HUES48 (cell line): ENCODE measurements around the gene STARD10.

Source experiments
- H3K27ac ChIP-seq: one replicate; pipeline ENCODE4 v1.7.0; 2013; ENCODE audit warnings: low read depth, low read length, inconsistent platforms
- H3K27me3 ChIP-seq: 2 replicates; pipeline ENCODE4 v1.6.1; 2013; ENCODE audit warnings: mild to moderate bottlenecking, low read length; ENCODE audit not compliant: control insufficient read depth, insufficient read depth
- H3K36me3 ChIP-seq: 2 replicates; pipeline ENCODE4 v1.6.1; 2013; ENCODE audit warnings: low read length; ENCODE audit not compliant: control insufficient read depth, insufficient read depth
- H3K4me1 ChIP-seq: 2 replicates; pipeline ENCODE4 v1.6.1; 2013; ENCODE audit warnings: mild to moderate bottlenecking, low read length; ENCODE audit not compliant: control insufficient read depth, insufficient read depth
- H3K4me3 ChIP-seq: 2 replicates; pipeline ENCODE4 v1.5.1; 2013; ENCODE audit warnings: mild to moderate bottlenecking, low read depth, low read length
- H3K9ac ChIP-seq: 2 replicates; pipeline ENCODE4 v1.6.1; 2013; ENCODE audit warnings: mild to moderate bottlenecking, low read depth, low read length, moderate library complexity
- H3K9me3 ChIP-seq: 2 replicates; pipeline ENCODE4 v1.6.1; 2013; ENCODE audit warnings: low read length; ENCODE audit not compliant: control insufficient read depth, insufficient read depth

The STARD10 gene, protein sequence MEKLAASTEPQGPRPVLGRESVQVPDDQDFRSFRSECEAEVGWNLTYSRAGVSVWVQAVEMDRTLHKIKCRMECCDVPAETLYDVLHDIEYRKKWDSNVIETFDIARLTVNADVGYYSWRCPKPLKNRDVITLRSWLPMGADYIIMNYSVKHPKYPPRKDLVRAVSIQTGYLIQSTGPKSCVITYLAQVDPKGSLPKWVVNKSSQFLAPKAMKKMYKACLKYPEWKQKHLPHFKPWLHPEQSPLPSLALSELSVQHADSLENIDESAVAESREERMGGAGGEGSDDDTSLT

DNA sequence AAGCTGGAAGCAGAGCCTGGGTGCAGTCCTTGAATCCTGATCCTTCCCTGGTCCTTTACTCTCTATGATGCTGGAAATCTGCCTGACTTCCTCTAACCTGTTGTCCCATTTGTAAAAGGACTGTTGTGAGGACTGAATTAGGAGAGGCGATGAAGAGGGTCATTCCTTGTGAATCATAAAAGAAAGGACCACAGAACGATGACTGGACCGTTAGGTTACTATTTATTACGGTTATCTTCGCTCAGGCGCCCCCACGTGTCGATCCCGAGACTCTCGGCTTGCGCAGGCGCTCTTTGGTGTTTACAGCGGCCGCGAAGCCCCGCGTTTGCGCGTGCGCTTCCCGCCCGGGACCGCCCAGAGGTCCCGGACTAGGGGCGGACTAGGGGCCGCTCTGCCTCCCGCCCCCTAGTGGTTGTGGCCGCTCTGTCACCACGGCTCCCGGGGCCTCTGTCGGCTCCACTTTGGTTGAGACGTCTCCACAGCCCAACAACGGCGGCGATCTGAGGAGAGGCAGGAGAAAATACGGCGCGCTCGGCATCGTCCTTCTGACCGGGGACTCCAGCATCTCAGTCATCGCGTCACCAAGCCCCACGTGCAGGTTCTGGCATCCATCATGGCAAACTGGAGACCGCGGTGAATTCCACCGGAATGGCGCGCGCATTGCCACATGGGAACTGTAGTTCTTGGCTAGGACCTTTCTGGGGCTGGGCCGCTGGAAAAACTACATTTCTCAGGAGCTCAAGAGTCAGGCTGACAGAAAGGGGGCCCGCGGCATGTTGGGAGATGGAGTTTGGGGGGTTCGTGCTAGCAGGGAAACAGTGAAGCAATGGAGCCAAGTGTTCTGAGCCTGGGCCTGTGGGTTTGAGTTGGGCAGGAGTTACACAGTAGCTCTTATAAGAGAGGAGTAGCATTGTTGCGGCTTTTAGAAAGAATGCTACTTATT, at the start of gene STARD10:
TSS of gene STARD10 (minus strand) at position 623 of the 943 bp plus-strand sequence. CDS start 12,866 bp downstream, outside the sequence.
- no peaks in the 10 kb centered on the region for H3K27me3 ChIP-seq
- H3K9ac ChIP-seq, result peak within 1 kb of the TSS; percentile 77
- H3K4me3 ChIP-seq, result peak within 1 kb of the TSS; percentile 85
- peak within 1 kb of the TSS; percentile 88 for H3K27ac ChIP-seq
- no peaks in the 10 kb centered on the region for H3K36me3 ChIP-seq
- peaks cover 17% of the 10 kb centered on the region for H3K4me1 ChIP-seq
- H3K9me3 ChIP-seq, result no peaks in the 10 kb centered on the region

DNA sequence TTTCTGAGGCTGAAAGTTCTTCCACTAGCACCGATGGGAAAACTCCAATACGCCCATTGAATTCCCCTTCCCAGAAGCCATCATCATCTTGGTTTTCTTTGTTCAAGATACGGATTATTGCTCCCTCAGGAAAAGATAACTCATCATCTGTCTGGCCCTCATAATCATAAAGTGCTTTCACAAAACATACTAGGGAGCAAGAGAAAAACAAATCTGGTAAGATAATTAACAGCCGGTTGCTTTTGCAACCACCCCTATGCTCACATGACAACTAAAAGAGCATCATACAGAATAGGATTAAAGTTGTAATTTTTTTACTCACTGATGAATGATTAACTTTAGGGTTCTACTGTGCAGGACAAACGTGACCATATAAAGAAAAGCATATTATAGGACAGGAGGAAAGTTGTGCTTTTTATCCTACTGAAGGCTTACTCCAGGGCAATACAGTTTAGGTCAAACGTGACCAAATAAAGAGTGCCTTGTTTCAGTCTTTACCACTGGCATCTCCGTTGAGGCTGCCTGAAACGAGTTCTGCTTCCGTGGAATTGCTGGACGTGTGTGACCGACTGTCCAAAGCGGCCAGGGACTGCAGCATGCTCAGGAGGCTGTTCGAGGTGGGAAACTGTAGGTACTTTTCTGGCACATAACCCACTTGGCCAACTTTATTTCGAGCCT, 48.9 kb upstream of the STARD10 start:
- Histone ChIP-seq H3K27me3 (no peaks in the 10 kb centered on the region), H3K36me3 (no peaks in the 10 kb centered on the region), H3K4me1 (no peaks in the 10 kb centered on the region), H3K4me3 (no peak overlapping the region), H3K27ac (no peak overlapping the region), H3K9me3 (no peaks in the 10 kb centered on the region), H3K9ac (no peak overlapping the region)

DNA sequence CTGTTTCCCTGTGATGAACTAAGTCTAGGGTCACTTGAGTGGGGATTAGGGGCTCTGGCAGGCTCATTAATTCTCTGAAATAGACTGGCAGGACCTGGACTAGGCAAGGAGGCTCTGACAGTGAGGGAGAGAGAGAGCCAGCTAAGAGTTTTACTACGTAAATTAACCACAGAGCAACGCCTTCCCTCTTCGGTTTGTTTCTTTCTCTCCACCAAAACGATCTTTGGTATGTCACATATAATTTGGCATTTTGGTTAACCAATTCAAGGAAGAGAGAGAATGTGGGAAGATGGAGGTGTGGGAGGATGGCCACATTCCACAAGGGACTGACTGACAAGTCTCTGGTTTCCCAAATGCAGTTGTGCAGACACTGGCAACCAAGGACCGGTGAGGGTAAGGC, 48.3 kb upstream of the STARD10 start:
- H3K27ac ChIP-seq, result no peak overlapping the region
- H3K4me1 ChIP-seq, result no peaks in the 10 kb centered on the region
- no peaks in the 10 kb centered on the region for H3K27me3 ChIP-seq
- no peaks in the 10 kb centered on the region for H3K9me3 ChIP-seq
- no peak overlapping the region for H3K9ac ChIP-seq
- H3K4me3 ChIP-seq, result no peak overlapping the region
- H3K36me3 ChIP-seq, result 0 out of 2 replicates have a peak, but pooled peaks cover 4% of the 10 kb centered on the region

DNA sequence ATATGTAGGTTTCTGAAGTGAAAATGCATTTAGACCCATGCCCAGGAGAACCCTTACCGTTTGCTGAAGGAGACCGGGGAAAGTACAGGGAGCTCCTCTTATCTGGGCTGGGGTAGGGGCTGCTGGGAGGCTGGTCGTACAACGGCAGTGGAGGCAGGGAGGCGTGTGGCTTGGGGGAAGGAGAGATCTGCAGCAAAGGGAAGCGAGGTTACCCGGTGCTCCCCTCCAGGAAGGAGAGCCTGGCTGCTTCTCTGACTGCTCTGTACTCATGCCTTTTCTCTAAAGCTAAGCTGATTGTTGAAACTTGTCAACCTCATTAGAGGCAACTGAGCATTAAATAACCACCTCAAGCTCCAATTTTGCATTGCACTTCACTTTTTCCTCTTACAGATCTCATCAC, 47.5 kb upstream of the STARD10 start:
- no peak overlapping the region for H3K27ac ChIP-seq
- H3K9me3 ChIP-seq, result no peaks in the 10 kb centered on the region
- no peaks in the 10 kb centered on the region for H3K27me3 ChIP-seq
- H3K4me3 ChIP-seq, result no peak overlapping the region
- no peak overlapping the region for H3K9ac ChIP-seq
- H3K4me1 ChIP-seq, result no peaks in the 10 kb centered on the region
- 0 out of 2 replicates have a peak, but pooled peaks cover 4% of the 10 kb centered on the region for H3K36me3 ChIP-seq

DNA sequence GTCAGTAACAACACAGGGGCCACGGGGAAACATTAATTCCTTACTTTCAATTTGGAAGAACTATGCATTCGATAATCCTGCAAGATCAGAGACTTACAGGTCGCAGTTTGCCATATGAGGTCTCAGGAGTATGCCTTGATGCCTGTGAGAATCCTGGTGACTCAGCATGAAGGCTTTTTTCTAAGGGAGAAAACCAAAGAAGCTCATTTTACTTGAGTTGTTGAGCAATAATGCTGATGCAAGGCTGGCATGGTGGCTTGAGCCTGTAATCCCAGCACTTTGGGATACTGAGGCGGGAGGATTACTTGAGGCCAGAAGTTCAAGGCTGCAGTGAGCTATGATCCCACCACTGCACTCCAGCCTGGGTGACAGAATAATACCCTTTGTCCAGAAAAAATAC, 46.9 kb upstream of the STARD10 start:
- Histone ChIP-seq H3K4me1 (no peaks in the 10 kb centered on the region), H3K27ac (no peak overlapping the region), H3K9ac (no peak overlapping the region), H3K27me3 (no peaks in the 10 kb centered on the region), H3K36me3 (0 out of 2 replicates have a peak, but pooled peaks cover 4% of the 10 kb centered on the region), H3K4me3 (no peak overlapping the region), H3K9me3 (no peaks in the 10 kb centered on the region)

DNA sequence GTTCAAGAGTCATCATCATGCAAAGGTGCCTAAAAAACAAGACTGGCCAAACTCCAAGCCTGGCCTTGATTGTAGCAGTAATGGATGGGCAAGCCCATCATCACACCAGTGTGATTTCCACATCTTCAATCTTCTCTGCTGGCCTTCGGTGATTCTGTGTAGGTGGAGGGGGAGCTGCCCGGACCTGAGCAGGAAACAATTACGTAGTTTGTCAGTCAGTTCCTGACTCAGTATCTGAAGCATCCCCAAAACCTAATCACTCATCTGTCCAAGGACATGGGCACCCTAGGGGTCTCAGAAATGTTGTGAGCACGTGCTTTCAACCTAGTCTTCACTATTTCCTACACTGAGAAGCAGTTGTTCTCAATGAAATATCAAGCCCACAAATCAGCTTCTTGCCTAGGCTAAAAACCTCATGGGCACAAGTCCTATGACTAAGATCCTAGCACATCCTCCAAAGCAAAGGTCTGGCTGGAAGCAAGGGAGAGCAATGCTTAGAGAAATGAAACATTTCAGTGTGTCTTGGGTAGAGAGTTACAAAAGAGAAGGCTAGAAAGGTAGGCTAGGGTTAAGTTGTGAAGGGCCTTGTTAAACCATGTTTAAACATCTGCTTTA, 45.0 kb upstream of the STARD10 start:
- Histone ChIP-seq H3K4me3 (no peak overlapping the region), H3K9ac (no peak overlapping the region), H3K9me3 (no peaks in the 10 kb centered on the region), H3K4me1 (no peaks in the 10 kb centered on the region), H3K27me3 (no peaks in the 10 kb centered on the region), H3K36me3 (0 out of 2 replicates have a peak, but pooled peaks cover 4% of the 10 kb centered on the region), H3K27ac (no peak overlapping the region)

DNA sequence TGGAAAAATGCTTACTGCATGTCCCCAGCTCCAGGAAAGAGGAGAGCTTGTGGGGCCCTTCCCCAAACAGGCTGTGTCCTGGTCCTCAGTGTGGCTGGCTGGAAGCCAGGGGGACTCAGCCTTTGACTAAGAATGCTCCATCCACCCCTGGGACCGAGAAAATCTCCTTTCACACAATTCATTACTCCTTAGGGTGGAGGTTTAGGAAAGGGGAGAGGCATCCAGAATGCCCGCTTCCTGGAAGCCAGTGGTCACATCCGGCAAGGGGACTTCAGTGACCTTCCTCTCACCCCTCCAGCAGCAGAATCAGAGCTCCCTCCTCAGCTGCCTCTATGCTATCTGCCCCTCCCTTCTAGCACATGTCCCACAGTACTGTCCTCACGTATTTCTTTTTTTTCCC, 42.3 kb upstream of the STARD10 start:
- no peak overlapping the region for H3K4me3 ChIP-seq
- H3K9ac ChIP-seq, result no peak overlapping the region
- H3K27me3 ChIP-seq, result no peaks in the 10 kb centered on the region
- H3K9me3 ChIP-seq, result no peaks in the 10 kb centered on the region
- H3K4me1 ChIP-seq, result peaks cover 9% of the 10 kb centered on the region; the same call in 1 of the 2 replicates
- no peak overlapping the region for H3K27ac ChIP-seq
- 0 out of 2 replicates have a peak, but pooled peaks cover 4% of the 10 kb centered on the region for H3K36me3 ChIP-seq

DNA sequence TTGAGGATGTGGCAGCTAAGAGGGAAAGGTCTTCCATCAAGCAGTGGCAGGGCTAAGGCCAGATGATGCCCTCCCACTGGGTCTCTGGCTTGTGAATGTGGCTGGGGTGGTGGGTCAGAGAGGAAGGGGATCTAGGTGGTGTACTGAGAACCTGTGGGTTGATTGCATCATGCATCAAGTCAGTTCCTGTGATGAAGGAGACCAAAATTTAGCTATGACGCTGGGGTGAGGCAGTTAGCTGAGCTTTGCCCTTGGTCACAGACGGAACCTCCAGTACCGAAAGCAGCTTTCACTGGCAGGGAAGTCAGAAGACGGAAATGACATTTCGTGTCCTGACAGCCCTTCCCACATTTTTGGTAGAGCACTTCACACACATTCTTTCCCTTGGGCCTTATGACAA, 41.1 kb upstream of the STARD10 start:
- H3K9ac ChIP-seq, result no peak overlapping the region
- H3K36me3 ChIP-seq, result 0 out of 2 replicates have a peak, but pooled peaks cover 4% of the 10 kb centered on the region
- H3K27ac ChIP-seq, result no peak overlapping the region
- peaks cover 9% of the 10 kb centered on the region; the same call in 1 of the 2 replicates for H3K4me1 ChIP-seq
- H3K27me3 ChIP-seq, result no peaks in the 10 kb centered on the region
- no peak overlapping the region for H3K4me3 ChIP-seq
- no peaks in the 10 kb centered on the region for H3K9me3 ChIP-seq

DNA sequence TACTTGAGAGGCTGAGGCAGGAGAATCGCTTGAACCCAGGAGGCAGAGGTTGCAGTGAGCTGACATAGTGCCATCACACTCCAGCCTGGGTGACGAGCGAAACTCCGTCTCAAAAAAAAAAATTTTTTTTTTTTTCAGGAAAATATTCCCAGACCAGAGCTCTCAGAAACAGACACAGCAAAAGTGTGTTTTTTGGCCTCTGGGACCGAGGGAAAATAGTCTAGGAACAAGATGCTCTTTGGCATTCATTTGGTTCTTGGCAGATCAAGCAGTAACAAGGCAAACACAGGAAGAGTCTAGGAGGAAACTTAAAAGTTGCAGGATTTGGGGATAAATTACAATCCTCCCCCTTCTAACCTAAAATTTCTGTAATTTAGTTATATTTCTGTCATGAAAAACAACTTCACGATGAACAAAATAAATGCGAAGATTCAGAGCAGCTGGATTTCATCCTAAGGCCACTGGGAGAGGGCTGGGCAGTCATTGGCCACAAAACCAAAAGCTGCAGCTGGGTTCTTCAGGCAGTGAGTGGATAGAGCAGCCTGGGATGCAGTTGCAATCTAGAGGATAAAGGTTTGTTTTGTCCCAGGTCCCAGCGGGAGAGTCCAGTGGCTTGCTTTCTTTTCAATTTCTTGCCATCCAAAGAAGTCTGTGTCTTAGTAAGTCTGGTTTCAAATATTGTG, 40.1 kb upstream of the STARD10 start:
- H3K4me1 ChIP-seq, result peaks cover 9% of the 10 kb centered on the region; the same call in 1 of the 2 replicates
- no peak overlapping the region for H3K4me3 ChIP-seq
- H3K27me3 ChIP-seq, result no peaks in the 10 kb centered on the region
- H3K36me3 ChIP-seq, result 0 out of 2 replicates have a peak, but pooled peaks cover 4% of the 10 kb centered on the region
- no peak overlapping the region for H3K9ac ChIP-seq
- no peaks in the 10 kb centered on the region for H3K9me3 ChIP-seq
- H3K27ac ChIP-seq, result no peak overlapping the region
